ENCODE data around the gene ACTL10. TPM values are rescaled to one million over a fixed set of nuclear protein-coding genes. Genes with fewer than 3 reads are reported as not detected.
"Not testable (repeated sequence)": the region's sequence is repeated elsewhere in the genome, so short reads cannot be mapped to it uniquely, and the experiment has no call there.

The ACTL10 gene
- 1 to 10 TPM; 3.7 to 3.9 TPM for total RNA-seq

GRCh38 chr20:33666293-33667244 is at the start of gene ACTL10:
Gene ACTL10 (plus strand): TSS chr20:33666943. CDS start chr20:33667498, 555 bp downstream.
- Mint-ChIP-seq H3K9me3 (ENCODE audit: low read depth) (no peaks in the 10 kb centered on the region), H3K4me1 (peaks cover 45% of the 10 kb centered on the region), H3K27me3 (no peaks in the 10 kb centered on the region), H3K4me3 (peak within 1 kb of the TSS; percentile 89), H3K36me3 (peaks cover 2% of the 10 kb centered on the region), H3K27ac (peak within 1 kb of the TSS; percentile 92)
- CTCF ChIA-PET, result interaction anchor here (0.6 to 7.5 kb wide), 22 partner anchors 9 to 1245 kb away, joined by 3 to 106 read pairs (median 10); partner anchors contain the start of genes CBFA2T2, E2F1, PXMP4 and SNTA1
- ATAC-seq (peak; percentile 68), DNase-seq (peak; percentile 94)

DNA sequence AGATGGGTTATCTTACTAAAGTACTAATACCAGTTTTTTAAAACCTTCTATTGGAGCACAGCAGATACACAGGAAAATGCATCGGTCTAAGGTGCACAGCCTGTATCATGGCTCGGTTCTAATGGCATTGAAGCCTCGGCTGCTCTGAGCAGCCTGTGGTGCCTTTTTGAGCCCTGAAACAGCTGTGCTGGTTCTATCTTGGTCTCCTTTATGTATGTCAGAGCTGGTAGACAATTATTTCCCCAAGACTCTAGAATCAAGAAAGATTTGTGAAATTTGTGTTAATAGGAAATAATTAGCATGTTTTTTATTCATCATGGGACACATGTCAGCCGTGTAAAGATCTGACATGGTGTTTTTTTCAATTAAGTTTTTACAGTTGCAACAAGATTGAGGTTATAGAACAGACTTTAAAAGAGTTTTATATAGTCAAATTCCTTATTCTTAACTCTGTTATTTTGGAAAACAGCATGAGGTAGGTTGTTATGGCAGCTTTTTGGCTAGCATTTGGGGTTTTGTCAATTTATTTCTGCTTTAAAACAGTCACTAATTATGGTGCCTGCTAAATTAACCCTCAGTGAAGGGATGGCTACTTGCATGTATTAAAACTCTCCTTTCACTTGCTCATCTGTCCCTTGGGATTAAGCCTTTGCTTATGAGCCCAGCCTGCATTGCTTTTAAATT is 44.9 kb upstream of the ACTL10 start:
- DNase-seq, result no peak
- H3K27me3 Mint-ChIP-seq, result no peaks in the 10 kb centered on the region
- no peak overlapping the region for H3K4me3 Mint-ChIP-seq
- no peak for ATAC-seq
- peaks cover 7% of the 10 kb centered on the region for H3K4me1 Mint-ChIP-seq
- CTCF ChIA-PET, result interaction anchor here (0.6 kb wide), 1 partner anchor 732 kb away, joined by 3 read pairs; no protein-coding TSS in a partner anchor
- H3K9me3 Mint-ChIP-seq (ENCODE audit: low read depth), result no peaks in the 10 kb centered on the region
- no peak overlapping the region for H3K27ac Mint-ChIP-seq
- H3K36me3 Mint-ChIP-seq, result peaks cover 23% of the 10 kb centered on the region

- no peak overlapping the region for H3K4me3 Mint-ChIP-seq
- no peak for ATAC-seq
- DNase-seq, result no peak
- H3K27me3 Mint-ChIP-seq, result no peaks in the 10 kb centered on the region
- peaks cover 7% of the 10 kb centered on the region for H3K4me1 Mint-ChIP-seq
- peaks cover 23% of the 10 kb centered on the region for H3K36me3 Mint-ChIP-seq
- no peak overlapping the region for H3K27ac Mint-ChIP-seq
- CTCF ChIA-PET, result no interaction called here
- H3K9me3 Mint-ChIP-seq (ENCODE audit: low read depth), result no peaks in the 10 kb centered on the region
These were observed 43.9 kb upstream of the ACTL10 start for GRCh38 chr20:33622705-33623365.

DNA sequence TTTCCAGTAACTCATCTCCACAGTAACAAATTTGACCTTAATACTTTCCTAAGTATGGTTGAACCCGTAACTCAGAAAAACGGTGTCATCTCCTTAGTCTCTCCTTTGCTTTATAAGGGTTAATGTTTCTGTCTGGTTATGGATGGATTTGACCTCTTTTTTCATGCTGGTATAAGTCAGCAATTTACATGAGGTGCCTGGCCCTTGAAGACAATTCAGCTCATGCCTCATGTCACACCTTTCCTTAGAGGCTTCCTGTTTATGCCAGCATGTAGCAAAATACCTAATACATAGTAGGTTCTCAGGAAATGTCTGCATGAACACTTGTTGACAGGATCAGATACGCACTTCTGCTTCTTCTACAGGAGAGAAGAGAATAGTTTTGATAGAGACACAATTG is 42.3 kb upstream of the ACTL10 start:
- Mint-ChIP-seq H3K4me1 (peaks cover 7% of the 10 kb centered on the region), H3K36me3 (peaks cover 31% of the 10 kb centered on the region), H3K9me3 (ENCODE audit: low read depth) (no peaks in the 10 kb centered on the region), H3K4me3 (no peak overlapping the region), H3K27ac (no peak overlapping the region), H3K27me3 (no peaks in the 10 kb centered on the region)
- DNase-seq (no peak), ATAC-seq (no peak)
- CTCF ChIA-PET, result no interaction called here

GRCh38 chr20:33626190-33626589 is 40.6 kb upstream of the ACTL10 start:
- Mint-ChIP-seq H3K9me3 (ENCODE audit: low read depth) (no peaks in the 10 kb centered on the region), H3K27me3 (no peaks in the 10 kb centered on the region), H3K27ac (no peak overlapping the region), H3K4me3 (no peak overlapping the region), H3K4me1 (peaks cover 7% of the 10 kb centered on the region), H3K36me3 (peaks cover 38% of the 10 kb centered on the region)
- no peak for ATAC-seq
- CTCF ChIA-PET, result no interaction called here
- no peak for DNase-seq

GRCh38 chr20:33627577-33628216 is 39.0 kb upstream of the ACTL10 start:
- no peaks in the 10 kb centered on the region for H3K27me3 Mint-ChIP-seq
- no peaks in the 10 kb centered on the region for H3K9me3 Mint-ChIP-seq (ENCODE audit: low read depth)
- H3K4me1 Mint-ChIP-seq, result peaks cover 7% of the 10 kb centered on the region
- no peak overlapping the region for H3K4me3 Mint-ChIP-seq
- ATAC-seq (no peak), DNase-seq (no peak)
- H3K27ac Mint-ChIP-seq, result no peak overlapping the region
- CTCF ChIA-PET, result no interaction called here
- peaks cover 38% of the 10 kb centered on the region for H3K36me3 Mint-ChIP-seq

DNA sequence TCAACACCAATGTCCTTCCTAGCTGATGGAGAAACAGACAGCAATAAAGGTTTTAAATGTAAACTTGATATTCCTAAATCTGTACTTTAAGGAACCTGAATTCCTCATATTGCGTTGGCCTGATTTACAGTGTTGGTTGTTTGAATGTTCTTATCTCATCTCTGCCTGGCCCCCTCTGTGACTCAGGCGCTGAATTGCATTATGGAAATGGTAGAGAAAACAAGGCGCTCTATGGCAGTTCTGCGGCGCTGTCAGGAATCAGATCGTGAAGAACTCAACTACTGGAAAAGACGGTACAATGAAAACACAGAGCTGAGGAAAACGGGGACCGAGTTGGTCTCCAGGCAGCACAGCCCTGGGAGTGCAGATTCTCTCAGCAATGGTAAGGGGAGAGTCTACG is 37.2 kb upstream of the ACTL10 start:
- H3K36me3 Mint-ChIP-seq, result peaks cover 35% of the 10 kb centered on the region
- DNase-seq, result no peak
- no peak overlapping the region for H3K4me3 Mint-ChIP-seq
- H3K27me3 Mint-ChIP-seq, result no peaks in the 10 kb centered on the region
- CTCF ChIA-PET, result no interaction called here
- ATAC-seq, result no peak
- H3K9me3 Mint-ChIP-seq (ENCODE audit: low read depth), result no peaks in the 10 kb centered on the region
- H3K4me1 Mint-ChIP-seq, result peaks cover 8% of the 10 kb centered on the region
- no peak overlapping the region for H3K27ac Mint-ChIP-seq

- DNase-seq, result no peak
- Mint-ChIP-seq H3K9me3 (ENCODE audit: low read depth) (no peaks in the 10 kb centered on the region), H3K27ac (no peak overlapping the region), H3K36me3 (peaks cover 32% of the 10 kb centered on the region), H3K4me1 (peaks cover 5% of the 10 kb centered on the region), H3K4me3 (no peak overlapping the region), H3K27me3 (no peaks in the 10 kb centered on the region)
- ATAC-seq, result no peak
- CTCF ChIA-PET, result no interaction called here
These were observed 36.8 kb upstream of the ACTL10 start for GRCh38 chr20:33629979-33630378.

DNA sequence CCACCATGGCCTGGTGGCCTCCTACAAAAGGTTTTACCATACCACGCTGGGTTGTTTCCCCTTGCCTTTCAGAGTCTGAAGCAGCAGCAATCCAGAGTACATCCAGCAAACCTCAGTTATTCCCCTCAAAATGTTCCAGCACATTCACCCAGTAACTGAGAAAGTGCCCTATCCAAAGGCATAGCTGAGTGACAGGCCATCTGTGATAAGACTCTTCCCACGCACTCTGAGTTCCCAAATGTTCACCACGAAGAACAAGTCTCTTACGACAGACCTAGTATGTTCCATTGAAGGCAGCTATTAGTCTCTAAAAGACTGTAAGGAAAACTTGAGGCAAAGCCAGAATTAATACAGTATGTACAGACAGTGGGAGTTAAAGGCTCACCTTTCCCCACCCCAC is 36.2 kb upstream of the ACTL10 start:
- CTCF ChIA-PET, result no interaction called here
- H3K27ac Mint-ChIP-seq, result no peak overlapping the region
- H3K27me3 Mint-ChIP-seq, result no peaks in the 10 kb centered on the region
- DNase-seq (no peak), ATAC-seq (no peak)
- H3K36me3 Mint-ChIP-seq, result peaks cover 27% of the 10 kb centered on the region
- H3K4me3 Mint-ChIP-seq, result no peak overlapping the region
- peaks cover 5% of the 10 kb centered on the region for H3K4me1 Mint-ChIP-seq
- no peaks in the 10 kb centered on the region for H3K9me3 Mint-ChIP-seq (ENCODE audit: low read depth)

DNA sequence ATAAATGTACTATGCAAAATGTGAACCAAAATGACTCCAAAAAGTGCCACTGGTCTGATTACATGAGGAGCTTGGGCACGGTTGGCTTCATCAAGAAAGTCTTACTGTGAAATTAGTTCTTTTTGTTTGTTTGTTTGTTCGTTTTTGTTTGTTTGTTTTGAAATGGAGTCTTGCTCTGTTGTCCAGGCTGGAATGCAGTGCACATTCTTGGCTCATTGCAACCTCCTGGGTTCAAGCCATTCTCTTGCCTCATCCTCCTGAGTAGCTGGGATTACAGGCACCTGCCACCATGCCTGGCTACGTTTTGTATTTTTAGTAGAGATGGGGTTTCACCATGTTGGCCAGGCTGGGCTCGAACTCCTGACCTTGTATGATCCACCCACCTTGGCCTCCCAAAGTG is 34.8 kb upstream of the ACTL10 start:
- H3K9me3 Mint-ChIP-seq (ENCODE audit: low read depth); H3K27me3 Mint-ChIP-seq; H3K4me1 Mint-ChIP-seq; ATAC-seq; H3K27ac Mint-ChIP-seq; H3K4me3 Mint-ChIP-seq; CTCF ChIA-PET; DNase-seq: not testable (repeated sequence)
- H3K36me3 Mint-ChIP-seq, result peaks cover 21% of the 10 kb centered on the region

- no peak overlapping the region for H3K27ac Mint-ChIP-seq
- DNase-seq (no peak), ATAC-seq (no peak)
- H3K27me3 Mint-ChIP-seq, result no peaks in the 10 kb centered on the region
- no peak overlapping the region for H3K4me3 Mint-ChIP-seq
- no peaks in the 10 kb centered on the region for H3K9me3 Mint-ChIP-seq (ENCODE audit: low read depth)
- peaks cover 5% of the 10 kb centered on the region for H3K4me1 Mint-ChIP-seq
- peaks cover 9% of the 10 kb centered on the region for H3K36me3 Mint-ChIP-seq
- CTCF ChIA-PET, result no interaction called here
These were observed 31.4 kb upstream of the ACTL10 start for GRCh38 chr20:33635341-33635740.

DNA sequence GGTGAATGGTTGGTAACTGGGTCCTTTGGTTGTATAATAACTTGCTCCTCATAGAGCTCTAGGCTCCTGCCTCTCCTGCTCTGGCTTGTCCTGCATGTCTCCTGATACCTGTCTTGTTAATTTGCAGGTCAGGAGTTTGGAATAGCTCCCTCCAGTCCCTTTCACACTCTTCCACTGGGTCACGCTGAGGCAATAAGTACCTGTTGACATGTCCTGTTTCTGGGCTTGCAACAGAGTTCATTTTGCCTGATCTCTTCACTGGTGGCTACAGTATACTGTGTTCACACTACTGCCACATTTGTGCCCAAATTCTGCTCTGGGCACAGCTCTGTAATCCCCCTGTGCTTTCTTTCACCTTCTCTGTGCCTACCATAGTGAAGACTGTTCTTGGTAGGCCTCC is 30.0 kb upstream of the ACTL10 start:
- CTCF ChIA-PET, result no interaction called here
- Mint-ChIP-seq H3K36me3 (peaks cover 7% of the 10 kb centered on the region), H3K4me3 (no peak overlapping the region), H3K4me1 (peaks cover 5% of the 10 kb centered on the region), H3K27me3 (no peaks in the 10 kb centered on the region), H3K27ac (peak overlapping the region; percentile 30), H3K9me3 (ENCODE audit: low read depth) (no peaks in the 10 kb centered on the region)
- ATAC-seq (no peak), DNase-seq (no peak)

DNA sequence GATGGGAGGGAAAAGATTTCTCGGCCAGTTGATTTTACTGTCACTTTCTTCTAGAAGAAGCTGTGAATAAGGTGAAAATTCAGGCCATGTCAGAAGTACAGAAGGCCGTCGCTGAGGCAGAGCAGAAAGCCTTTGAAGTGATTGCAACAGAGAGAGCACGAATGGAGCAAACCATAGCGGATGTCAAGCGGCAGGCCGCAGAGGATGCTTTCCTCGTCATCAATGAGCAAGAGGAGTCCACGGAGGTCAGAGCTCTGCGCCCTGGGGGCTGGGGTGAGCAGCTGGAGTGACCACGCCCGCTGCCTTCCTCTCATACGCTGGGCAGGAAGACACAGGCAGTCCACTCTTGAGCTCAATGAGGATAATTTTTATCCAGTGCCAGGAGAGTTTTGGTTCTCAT is 26.5 kb upstream of the ACTL10 start:
- CTCF ChIA-PET, result no interaction called here
- no peaks in the 10 kb centered on the region for H3K9me3 Mint-ChIP-seq (ENCODE audit: low read depth)
- DNase-seq (no peak), ATAC-seq (no peak)
- no peak overlapping the region for H3K4me3 Mint-ChIP-seq
- no peak overlapping the region for H3K27ac Mint-ChIP-seq
- no peaks in the 10 kb centered on the region for H3K27me3 Mint-ChIP-seq
- peaks cover 11% of the 10 kb centered on the region for H3K36me3 Mint-ChIP-seq
- H3K4me1 Mint-ChIP-seq, result no peaks in the 10 kb centered on the region

All from activated CD8-positive, alpha-beta memory T cell treated with anti-CD3 and anti-CD28 coated beads, Interleukin-2, amount 10 ng/mL, durations not matched to agents 7 days and 5 days (primary cell).